HG02678 (cell line): ENCODE measurements around the gene DGLUCY.
"Not testable (repeated sequence)": the region's sequence is repeated elsewhere in the genome, so short reads cannot be mapped to it uniquely, and the experiment has no call there.

ENCODE experiments used
- ATAC-seq: cut with Tn5 transposase; IDR thresholded peaks from one replicate; pipeline ENCODE4 v1.9.1; 2021; ENCODE audit warnings: mild to moderate bottlenecking, moderate library complexity; ENCODE audit not compliant: unreplicated experiment

Gene DGLUCY

DNA sequence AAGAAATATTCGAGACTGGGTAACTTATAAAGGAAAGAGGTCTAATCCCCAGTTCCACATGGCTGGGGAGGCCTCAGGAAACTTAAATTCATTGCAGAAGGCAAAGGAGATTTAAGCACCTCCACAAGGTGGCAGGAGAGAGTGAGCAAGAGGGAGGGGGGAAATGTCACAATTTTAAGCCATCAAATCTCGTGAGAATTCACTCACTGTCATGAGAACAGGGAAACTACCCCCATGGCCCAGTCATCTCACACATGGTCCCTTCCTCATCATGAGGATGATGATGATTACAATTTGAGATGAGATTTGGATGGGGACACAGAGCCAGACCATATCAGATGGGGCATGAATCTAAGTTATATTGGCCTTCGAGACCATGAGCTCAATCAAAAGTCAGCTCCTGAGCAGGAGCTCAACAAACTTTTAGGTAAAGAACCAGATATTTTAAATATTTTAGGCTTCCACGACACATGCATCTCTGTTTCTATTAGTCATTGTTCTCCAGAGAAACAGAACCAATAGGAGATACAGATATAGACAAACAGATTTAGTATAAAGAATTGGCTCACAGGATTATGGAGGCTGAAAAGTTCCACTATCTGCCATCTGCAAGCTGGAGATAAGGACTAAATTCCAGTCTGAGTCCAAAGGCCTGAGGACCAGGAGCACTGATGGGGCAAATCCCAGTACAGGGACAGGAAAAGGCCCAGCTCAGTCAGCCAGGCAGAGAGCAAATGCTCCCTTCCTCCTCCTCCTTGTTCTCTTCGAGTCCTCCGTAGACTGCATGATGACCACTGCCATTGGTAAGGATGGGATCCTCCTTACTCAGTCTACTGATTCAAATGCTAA, 24.9 kb downstream of the DGLUCY start:
- no peak for ATAC-seq

DNA sequence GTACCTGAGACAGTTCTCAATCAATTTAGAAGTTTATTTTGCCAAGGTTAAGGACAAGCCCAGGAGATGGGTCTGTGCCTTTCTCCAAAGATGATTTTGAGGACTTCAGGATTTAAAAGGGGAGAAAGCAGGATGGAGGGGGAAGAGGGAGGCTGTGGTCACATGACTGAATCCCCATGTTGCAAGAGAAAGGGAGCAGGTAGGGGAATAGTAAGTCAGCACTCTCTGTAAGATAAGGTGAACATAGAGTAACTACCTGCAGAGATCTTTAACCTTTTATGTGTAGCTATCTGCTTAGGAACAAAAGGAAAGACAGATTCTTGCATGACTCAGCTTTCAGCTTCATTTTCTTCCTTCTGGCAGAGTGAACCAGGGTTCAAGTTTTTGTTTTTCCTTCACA, 25.9 kb downstream of the DGLUCY start:
- no peak for ATAC-seq

DNA sequence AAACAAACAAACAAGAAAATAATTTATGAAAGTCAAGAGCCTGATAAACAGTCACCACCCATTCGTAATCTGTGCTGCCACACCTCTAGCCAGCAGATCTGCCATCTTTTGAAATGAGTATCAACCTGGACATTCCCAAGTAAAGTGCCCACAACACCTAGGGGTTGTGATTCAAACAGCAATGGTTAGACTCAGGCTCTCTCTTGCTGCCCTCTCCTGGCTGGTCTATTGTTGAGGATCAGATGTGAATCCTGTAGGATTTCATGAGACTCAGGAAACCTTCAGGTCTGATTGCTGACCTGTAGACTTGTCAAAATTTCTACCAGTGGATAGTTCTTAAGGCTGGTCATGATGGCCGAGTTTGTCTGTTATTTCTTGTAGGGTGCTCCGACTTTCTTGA, 26.8 kb downstream of the DGLUCY start:
- ATAC-seq: no peak

DNA sequence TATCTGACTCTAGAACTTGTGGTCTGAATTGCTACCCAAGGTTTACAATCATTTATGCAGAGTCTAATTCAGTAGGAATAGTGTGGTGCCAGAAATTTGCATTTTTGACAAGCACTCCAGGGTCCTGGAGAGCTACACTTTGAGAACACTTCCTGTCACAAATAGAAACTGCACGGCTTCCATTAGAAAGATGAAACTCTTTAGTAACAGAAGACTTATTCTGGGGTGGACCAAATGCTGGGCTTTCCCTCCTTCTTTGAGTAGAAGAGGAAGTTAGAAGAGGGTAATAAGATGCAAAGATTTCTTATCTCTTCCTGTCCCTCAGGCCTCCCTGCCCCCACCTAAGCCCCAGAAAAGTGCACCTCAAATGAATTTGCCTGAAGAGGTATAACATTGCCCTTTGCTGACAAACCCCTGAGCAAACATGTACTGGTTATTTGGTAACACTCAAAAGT, 28.4 kb downstream of the DGLUCY start:
- ATAC-seq: peak; percentile 86

DNA sequence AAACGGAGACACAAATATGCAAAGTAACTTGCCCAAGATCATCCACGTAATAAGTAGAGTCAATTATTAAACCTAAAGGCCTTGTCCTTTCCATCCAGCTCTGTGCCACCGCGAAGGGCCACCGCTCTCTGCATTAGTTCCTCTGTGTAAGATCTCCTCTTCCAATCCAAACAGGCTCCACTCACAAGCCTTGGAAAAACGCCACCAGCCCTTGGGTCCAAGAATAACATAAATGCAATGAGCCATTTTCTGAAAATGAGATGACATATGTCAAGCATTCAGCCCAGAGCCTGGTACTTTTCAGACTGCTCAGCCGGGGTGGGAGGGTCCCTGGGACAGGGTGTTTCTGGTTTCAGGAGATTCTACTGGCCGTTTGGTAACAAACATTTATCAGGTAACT, 30.0 kb downstream of the DGLUCY start:
- no peak for ATAC-seq

DNA sequence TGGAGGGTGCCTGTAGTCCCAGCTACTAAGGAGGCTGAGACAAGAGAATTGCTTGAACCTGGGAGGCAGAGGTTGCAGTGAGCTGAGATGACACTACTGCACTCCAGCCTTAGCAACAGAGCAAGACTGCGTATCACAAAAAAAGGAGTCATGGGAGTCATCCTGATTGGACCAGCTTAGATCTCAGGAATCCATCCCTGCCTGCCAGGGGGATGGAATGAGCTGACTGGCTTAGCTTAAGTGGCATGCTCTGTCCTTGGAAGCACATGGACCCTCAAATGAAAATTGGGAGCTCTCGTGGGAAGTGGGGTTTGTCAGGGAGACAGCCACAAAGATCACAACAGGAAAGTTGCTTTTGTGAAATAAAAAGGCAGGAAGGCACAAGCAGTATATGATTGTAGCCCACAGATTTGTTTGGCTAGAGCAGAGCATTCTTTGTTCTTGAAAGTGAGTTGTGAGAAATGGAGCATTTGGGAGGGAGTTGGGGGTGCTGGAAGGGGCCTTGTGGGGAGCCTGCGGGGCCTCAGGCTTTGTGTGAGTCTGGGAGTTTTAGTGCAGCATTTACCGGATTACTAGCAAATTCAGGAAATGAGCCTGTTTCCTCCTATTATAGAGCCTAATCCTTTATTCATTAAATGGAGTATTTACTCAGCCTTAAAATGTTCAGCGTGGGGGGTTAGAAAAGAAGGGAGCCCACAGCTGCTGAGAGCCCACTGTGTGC, 30.7 kb downstream of the DGLUCY start:
- no peak for ATAC-seq

DNA sequence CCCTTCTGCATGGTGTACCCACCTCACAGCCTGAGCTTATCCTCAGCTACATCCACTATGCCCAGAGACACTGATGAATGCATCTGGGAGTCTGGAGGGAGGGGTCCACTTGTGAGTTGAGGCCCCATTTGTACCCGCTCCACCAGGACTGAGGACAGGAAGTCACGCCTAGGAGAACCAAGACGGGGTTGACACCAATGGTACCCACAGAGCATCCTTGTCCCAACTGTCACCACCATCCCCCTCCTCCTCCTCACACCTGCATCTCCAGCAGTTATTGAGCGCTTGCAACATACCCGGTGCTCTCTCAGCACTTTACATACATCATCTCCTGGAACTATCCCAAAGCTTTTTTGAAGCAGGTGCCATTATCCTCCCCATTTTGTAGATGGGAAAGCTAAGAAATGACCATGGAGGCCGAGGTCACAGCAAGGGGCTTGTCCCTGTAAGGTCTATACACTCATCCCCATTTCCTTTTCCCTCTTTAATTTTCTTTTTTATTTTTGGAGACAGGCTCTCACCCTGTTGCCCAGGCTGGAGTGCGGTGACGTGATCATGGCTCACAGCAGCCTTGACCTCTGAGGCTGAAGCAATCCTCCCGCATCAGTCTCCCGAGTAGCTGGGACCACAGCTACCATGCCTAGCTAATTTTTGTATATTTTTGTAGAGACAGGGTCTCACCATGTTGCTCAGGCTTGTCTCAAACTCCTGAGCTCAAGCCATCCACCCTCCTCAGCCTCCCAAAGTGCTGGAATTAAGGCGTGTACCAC, 31.7 kb downstream of the DGLUCY start:
- no peak for ATAC-seq

DNA sequence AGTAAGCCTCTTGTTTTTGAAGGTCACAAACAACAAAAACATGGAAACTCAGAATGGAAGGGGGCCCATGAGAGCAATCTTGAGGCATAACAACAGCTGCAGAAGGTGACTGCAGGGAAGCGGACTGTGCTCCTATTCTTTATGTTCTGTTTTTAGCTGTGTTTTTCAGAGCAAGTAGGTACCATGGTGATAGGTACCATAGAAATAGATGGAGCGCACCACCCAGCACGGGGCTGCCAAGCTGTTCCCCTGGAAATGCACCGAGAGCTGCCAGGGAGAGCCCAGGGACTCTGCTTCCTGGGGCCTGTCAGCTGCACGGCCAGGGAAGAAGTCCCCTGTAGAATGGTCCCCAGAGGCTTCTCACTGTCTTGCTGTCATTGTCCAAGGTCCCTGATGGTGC, 32.8 kb downstream of the DGLUCY start:
- no peak for ATAC-seq

DNA sequence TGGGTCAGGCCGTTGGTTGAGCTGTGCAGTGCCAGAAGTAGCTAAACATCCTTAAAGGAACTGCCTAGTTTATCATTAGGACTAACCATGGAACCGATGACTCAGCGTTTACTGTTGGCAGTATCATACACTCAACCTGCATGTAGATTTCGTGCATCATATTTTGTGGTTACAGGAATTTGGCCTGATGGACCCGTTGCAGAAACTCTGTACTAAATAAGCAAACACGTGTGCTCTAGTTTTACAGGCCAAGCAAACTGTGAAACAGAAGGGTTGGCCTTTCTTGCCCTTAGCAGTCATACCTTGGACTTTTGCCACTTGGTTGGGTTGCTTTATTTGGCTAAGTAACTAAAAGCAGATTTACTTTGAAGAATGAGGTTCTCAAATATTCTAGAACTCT, 35.6 kb downstream of the DGLUCY start:
- no peak for ATAC-seq

DNA sequence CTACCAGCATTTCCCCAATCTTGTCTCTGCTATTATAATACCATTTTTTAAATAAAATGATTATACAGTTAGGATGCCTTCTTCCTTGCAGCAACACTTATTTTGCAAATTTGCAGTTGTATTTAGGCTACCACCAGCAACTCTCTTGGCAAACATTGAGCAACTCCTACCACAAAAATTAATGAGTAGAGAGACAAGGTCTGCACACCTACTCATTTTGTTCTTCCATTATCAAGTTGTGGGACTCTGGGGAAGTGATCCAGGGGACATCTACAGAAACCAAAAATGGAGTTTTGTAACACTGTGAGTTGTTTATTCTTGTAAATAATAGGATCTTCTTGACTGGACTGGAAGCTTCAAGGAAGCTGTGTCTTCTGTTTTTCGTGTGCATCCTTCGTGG, 38.6 kb downstream of the DGLUCY start:
- ATAC-seq: no peak

DNA sequence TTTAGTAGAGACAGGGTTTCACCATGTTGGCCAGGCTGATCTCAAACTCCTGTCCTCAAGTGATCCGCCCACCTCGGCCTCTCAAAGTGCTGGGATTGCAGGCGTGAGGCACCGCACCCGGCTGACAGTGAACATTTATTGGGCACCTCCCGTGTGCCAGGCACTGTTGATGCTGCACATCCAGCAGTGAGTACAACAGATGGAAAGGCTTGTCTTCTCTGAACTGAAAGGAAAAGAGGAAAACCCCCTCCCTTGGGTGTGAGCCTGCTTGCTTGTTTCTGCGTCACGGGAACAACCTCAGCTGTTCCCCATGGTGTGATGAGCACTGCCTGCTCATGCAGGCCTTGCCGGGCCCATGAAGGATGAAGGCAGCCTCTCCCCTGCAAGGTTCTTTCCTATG, 39.5 kb downstream of the DGLUCY start:
- ATAC-seq: no peak

DNA sequence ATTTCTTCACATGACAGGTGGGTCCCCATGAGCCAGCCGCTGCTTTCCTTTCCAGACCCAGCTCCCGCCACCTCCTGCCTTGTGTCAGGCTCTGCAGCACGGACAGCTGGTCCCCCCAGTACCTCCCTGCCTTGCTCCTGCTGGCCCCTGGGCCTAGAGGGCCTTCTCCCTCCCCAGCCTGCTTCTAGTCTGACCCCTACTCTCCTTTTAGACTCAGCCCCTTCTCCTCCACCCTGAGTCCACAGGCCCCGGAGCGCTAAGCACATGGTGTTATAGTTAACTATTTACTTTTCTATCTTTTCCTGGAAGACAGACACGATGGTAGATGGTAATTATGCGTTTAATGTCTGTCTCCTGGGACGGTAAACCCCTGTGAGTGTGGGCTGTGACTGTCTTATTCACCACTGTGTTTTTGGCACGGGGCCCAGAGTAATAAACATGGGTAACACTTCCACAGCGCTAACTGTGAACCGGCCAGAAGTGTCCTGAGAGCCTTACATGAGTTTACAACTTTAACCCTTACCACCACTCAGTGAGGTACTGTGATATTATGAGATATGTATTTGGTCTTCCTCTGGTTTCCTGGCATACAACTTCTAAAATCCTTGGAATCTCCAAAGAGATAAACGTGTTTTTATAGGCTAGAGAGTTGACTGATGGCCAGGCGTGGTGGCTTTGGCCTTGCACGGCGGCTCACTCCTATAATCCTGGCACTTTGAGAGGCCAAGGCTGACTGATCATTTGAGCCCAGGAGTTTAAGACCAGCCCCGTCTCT, 41.2 kb downstream of the DGLUCY start:
- ATAC-seq: no peak

DNA sequence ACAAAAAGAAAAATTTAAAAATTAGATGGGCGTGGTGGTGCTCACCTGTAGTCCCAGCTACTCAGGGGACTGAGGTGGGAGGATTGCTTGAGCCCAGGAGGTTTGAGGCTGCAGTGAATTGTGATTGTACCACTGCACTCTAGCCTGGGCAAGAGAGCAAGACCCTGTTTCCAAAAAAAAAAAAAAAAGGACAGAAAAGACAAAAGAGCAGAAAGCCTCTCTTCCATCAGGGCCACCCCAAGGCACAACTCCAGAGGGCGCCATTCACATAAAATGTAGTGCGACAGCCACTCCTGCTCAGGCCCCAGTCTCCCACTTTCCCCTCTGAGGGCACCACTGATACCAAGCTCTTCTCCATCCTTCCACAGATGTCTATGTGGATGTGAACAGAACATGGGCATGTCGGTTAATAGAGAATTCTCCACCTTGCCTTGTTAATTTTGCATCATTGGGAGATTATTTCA, 41.8 kb downstream of the DGLUCY start:
- no peak for ATAC-seq

DNA sequence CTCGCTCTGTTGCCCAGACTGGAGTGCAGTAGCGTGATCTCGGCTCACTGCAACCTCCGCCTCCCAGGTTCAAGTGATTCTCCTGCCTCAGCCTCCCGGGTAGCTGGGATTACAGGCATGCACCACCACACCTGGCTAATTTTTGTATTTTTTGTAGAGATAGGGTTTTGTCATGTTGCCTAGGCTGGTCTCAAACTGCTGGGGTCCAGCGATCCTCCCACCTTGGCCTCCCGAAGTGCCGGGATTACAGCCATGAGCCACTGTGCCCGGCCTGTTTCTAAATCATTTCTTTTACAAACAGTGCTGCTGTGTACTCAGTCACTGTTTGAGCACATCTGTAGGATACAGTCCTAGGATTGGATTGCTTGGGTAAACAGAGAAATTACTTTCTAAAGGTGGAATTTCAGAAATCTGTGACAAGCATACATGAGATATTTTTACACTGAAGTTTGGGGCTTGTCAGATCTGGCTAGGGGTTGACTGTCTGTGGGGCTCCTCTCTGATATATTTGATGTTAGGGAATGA, 42.3 kb downstream of the DGLUCY start:
- ATAC-seq: not testable (repeated sequence)

DNA sequence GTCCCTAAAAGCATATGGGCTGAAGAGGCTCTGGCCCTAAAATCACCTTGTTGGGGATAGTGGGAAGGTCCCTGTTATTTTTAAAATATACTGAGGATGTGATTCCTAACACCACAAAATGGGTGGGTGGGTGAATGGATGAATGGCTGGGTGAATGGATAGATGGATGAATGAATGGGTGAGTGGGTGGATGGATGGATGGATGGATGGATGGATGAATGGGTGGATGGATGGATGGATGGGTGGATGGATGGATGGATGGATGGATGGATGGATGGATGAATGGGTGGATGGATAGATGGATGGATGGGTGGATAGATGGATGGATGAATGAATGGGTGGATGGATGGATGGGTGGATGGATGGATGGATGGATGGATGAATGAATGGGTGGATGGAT, 43.0 kb downstream of the DGLUCY start:
- ATAC-seq: not testable (repeated sequence)

DNA sequence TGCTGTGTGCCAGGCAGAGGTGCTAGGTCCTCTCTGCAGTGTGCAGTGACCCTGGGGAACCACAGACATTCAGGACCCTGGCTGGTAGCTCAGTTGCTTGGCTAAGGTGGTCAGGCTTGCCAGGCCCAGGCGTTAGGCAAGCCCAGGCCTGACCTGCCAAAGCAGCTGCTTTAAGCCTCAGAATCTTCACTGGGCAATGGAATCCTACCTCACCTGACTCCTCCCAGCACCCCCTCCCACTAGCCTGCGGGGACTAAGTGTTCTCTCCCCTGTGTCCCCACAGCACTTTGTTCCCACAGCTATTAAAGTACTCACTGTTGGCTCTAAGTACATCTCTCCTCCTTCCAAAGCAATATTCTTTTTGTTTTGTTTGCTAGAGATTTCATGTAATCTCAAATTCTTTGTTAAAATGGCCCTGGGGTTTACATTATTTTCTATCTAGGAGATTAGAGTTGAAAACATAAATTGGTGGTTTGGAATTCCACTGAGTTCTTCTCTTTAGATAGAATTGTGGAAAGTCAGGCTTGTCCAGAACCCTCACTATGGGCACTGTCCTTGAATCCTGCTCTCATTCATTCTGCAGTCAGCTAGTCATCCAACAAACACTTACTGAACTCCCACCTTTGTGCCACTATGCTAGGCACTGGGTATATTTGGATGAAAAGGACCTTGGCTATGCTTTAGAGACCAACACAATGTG, 44.4 kb downstream of the DGLUCY start:
- no peak for ATAC-seq

DNA sequence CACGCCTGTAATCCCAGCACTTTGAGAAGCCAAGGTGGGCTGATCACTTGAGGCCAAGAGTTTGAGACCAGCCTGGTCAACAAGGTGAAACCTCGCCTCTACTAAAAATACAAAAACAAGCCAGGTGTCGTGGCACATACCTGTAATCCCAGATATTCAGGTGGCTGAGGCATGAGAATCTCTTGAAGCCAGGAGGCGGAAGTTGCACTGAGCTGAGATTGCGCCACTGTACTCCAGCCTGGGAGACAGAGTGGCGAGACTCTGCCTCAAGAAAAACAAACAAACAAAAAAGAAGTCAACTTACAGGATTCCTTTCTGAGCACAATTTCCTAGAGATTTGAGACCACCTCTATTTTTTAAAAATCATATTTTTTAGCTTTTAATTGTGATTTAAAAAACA, 45.3 kb downstream of the DGLUCY start:
- ATAC-seq: no peak

DNA sequence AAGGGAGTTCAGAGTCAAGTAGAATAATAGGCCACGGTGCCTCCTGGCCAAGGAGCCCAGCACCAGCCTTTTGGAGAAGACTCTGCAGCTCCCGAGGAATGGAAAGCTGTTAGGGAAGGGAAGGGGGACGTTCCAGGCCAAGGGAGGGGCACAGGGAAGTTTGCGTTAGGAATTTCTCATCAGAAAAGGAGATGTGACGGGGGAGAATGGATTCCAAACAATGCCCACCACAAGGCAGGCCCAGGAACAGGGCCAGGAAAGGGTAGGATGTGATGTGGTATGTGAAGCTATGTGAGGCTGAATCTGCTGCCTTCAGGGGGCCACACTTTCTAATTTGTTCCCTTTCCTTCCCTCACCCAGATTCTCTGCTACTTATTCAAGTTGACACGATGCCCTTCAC, 46.0 kb downstream of the DGLUCY start:
- ATAC-seq: no peak

DNA sequence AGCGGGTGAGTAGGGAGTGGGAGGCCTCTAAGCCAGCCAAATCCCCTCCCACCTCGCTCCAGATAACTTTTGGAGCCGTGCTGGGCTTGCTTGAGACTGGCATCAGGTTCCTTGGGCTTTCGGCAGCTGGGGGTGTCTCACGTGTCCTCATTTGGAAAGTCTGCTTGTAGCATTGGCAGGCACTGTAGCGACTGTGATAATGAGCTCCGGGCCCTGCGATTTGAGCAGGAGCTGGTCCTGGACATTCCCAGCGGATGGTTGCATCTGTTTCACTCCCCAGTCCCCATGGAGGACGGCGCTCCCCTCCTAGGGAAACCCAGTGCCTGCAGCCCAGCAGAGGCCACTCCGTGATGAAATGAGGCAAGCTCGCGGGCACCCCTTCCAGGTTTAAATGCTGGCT, 49.4 kb downstream of the DGLUCY start:
- ATAC-seq: no peak

DNA sequence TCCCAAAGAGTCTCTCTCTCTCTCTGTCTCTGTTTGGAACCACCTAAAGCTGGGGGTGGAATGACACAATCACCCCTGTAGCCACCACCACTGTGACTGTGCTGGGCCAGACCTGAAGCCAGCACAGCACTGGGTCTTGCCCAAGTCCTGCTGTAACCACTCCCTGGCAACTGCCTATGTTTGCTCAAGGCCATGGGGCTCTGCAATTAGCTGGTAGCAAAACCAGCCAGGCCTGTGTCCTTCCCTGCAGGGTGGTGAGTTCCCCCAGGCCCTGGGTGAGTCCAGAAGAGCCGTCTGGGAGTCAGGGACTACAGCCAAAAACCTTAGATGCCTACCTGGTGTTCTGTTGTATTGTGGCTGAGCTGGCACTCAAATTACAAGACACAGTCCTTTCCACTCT, 50.8 kb downstream of the DGLUCY start:
- no peak for ATAC-seq
